ENCODE results near the gene SELENOP.
"Not testable (repeated sequence)": the region's sequence is repeated elsewhere in the genome, so short reads cannot be mapped to it uniquely, and the experiment has no call there.

SELENOP gene

GRCh38 chr5:42811591-42812446 is at the start of gene SELENOP:
TSS of gene SELENOP (minus strand) at chr5:42811892. CDS start at chr5:42808353, 3,539 bp downstream.
- DNase-seq: no peak

- DNase-seq: no peak
These were observed 47.0 kb upstream of the SELENOP start for GRCh38 chr5:42858687-42859086.

GRCh38 chr5:42858031-42858643 is 46.4 kb upstream of the SELENOP start:
- DNase-seq: no peak

DNA sequence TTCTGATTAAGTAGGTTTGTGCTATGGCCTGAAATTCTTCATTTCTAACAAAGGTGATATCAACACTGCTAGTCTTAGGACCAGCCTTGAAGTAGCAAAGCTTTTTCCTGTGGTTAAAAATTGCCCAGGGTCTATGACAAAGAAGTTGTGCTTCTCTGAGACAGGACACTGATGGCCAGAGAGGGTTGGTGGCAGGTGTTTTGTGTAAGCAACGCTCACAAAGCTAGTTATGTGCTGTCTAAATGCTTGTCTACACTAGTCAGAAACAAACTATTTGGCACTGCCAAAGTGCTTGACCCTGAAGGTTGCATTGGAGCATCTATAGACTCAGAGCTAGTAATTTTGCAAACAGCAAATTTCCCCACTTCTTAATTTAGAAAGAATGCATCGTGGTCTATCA is 44.1 kb upstream of the SELENOP start:
- no peak for DNase-seq

DNA sequence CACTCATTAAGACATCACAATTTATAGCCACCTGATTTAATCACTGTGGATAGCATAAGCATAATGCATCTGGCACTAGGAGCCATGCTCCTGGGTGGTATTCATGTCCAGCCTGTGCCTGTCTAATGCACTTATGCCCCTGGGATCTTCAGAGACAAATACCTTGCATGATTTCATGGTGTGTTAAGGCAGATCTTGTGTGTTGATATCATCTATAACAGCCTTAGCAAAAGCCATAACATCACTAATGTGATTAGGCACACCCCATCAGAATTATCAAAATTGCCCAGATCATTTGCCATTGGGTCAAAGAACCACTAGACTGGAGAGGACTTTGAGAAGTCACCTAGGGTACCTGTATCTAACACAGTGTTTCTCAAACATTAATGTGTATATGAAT is 43.7 kb upstream of the SELENOP start:
- no peak for DNase-seq

GRCh38 chr5:42854795-42855194 is 43.1 kb upstream of the SELENOP start:
- DNase-seq: no peak

DNA sequence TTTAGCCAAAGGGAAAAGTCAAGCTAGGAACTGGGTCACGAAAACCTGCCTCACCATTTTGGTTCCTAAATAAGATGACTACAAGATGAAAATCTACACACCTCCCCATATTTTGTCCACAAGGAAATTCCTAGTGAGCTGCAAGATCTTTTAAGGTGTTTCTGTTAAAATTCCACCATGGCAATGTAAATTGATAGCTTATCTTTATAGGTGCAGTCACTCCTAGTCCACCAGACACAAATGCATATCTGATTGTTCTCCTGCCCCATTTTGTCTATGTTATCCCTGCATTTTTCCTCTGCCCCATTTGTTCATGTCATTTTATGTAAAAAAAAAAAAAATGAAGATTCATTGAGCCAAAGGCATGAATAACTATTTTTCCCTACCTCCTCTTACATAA is 41.1 kb upstream of the SELENOP start:
- DNase-seq: no peak

DNA sequence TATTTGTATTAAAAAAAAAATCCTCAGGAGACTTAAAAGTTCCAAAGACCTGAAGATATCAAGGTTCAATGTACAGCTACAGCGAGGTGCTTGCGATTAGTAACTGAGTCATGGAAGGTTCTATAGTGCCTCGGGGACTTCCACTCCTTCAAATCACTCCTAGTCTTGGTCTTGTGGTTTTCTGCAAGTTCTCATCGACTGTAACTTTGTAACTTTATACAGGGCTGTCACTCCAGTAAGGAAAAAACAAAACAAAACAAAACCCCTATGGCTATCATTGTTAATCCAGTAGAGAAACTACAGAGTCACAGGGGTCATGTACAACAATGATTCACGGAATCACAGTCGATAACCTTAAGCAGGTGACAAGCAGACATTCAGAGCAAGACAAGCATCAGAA is 39.8 kb upstream of the SELENOP start:
- no peak for DNase-seq

- DNase-seq: no peak
These were observed 36.9 kb upstream of the SELENOP start for GRCh38 chr5:42848545-42848944.

- DNase-seq: not testable (repeated sequence)
These were observed 32.7 kb upstream of the SELENOP start for GRCh38 chr5:42844408-42844807.

DNA sequence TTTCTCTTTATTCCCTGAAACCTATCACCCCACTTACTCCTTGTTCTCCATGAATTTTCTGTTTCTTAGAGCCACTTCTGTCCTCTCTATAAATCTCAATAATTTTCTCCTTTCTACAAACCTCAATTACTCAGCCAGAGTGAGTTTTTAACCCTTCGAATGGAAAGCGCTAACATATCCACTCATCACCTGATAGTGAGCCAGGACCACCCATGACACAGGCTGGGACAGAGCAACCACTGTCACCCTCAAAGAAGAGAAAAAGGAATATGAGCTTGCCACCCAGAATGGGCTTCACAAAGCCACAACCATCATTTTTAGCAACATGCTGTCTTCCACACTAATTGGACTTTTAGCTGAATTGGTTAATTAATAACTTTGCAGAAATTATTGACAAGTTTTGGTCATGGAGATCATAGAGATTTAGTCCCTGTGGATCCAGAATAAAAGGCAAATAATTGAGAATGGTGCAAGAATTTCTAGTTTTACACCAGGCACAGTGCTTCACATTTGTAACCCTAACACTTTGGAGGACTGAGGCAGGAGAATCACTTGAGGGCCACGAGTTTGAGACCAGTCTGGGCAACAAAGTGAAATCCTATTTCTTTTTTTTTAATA is 32.1 kb upstream of the SELENOP start:
- DNase-seq: no peak

DNA sequence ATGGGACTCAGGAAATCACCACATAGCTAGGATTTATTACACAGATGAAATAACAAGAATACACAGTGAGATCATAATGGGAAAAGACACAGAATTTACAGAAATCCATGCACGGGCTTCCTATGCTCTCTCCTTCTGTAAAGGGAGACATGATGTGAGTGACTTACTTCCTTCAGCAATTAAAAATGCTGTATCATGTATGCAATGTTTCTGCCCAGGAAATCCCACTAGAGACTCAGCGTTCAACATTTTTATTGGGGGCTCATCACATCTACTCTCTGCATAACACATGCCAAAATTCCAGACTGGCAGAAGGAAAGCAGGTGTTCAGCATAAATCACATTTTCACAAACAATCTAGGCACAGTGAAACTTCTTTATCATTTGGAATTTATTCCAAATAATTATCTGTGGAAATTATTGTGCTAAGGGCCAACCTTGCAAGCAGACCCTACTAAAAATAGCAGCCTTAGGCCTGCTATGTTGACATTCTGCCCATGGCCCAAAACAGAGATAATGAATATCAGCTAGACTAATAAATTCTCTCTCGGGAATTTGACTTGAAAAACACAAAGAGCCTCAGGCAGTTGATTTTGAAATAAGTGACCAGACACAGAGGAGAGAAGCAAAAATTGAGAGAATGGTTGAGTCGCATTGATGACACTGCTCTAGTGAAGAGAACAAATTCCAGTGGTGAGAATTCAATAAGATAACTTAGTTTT is 31.4 kb upstream of the SELENOP start:
- DNase-seq: no peak

DNA sequence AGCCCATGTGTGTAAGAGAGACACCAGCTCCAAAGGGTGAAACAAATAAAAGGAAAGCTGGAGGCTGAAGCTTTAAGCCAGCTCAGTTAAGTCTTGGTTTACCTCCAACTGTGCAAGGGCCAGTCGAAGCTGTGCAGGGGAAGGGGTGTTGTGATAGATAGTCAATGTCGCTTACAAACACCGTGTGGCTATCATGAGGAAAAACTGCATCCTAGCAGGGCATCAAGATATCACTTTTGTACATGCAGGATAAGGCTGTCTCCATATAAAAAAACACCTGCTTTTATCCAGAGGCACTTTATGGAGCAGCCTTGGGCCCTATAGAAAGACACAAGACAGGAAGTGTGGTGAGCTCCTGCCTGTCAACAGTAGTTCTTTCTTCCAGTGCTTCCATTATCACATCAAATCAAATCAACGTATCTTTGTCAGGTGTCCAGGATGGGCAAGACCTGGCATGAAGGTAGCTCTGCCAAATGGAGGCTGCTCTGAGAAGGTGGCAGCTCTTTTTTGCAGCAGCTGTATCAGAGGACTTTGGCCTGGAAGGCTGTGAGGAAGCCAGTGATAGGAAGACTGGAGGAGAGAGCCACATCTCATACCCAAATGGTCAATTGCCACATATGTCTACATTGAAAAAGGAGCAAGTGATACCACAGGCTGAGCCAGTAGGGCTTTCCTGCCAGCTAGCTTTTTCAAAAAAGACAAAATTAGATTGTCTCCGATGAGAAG is 29.3 kb upstream of the SELENOP start:
- DNase-seq: no peak

DNA sequence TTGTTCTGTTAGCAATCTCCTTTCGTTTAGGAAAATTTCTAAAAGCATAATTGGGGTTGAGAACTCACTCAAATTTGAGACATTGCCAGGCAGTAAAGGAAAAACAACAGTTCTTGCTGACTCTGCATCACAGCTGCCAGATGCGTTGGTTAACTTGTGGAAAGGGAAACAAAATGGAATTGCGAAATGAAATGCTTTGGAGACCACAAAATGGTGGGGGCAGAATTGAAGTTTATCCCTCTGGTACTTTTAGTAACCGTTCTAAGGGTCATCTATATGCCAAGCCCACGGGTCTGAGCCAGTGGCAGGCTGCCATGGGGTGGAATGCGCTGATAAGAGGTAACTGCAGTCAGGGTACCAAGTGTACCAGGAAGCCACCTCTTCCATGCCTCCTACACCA is 28.6 kb upstream of the SELENOP start:
- DNase-seq: no peak

DNA sequence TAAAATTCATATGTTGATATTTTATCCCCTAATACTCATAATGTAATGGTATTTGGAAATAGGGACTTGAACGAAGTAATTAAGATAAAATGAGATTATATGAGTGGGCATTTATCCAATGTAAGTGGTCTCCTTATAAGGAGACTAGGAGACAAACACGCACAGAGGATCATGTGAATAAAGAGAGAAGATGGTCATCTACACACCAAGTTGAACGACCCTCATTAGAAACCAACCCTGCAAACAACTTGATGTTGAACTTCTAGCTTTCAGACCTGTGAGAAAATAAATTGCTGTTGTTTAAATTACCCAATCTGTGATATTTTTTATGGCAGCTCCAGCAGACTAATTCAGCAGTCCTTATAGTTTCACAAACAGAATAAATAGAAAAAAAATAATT is 27.5 kb upstream of the SELENOP start:
- DNase-seq: no peak

- no peak for DNase-seq
These were observed 25.9 kb upstream of the SELENOP start for GRCh38 chr5:42837601-42838000.

DNA sequence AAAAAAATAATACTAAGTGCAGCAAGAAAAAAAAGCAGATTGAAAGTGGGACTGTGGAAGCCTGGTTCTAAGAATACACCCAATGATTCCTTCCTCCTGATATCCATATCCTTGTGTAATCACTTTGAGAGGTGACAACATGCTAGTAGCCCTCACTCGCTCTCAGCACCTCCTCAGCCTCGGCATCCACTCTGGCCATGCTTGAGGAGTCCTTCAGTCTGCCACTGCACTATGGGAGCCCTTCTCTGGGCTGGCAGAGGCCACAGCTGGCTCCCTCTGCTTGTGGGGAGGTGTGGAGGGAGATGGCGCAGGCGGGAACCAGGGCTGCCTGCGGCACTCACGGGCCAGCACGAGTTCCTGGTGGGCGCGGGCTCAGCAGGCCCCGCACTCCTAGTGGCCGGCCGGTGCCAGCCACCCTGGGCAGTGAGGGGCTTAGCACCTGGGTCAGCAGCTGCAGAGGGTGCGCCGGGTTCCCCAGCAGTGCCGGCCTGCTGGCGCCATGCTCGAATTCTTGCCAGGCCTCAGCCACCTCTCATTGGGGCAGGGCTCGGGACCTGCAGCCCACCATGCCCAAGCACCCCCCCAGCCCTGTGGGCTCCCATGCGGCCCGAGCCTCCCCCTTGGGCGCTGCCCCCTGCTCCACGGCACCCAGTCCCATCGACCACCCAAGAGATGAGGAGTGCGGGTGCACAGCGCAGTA is 24.5 kb upstream of the SELENOP start:
- DNase-seq: no peak

- DNase-seq: no peak
These were observed 20.4 kb upstream of the SELENOP start for GRCh38 chr5:42832060-42832459.

DNA sequence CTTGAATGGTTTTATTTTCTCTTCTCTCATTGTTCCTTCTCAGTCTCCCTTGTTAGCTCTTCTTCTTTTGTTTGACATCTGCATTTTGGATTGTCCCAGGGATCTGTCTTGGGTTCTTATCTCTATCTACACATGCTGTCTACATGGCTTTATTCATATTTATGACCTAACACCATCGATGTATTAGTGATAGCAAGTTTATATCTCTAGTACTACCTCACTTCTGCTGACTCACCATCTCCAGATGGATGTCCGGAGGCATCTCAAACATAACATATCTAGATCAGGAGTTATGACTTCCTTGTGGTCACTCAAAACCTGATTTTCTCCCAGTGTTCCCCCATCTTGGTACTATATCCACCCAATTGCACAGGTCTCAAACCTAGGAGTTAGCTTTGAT is 19.2 kb upstream of the SELENOP start:
- DNase-seq: no peak

DNA sequence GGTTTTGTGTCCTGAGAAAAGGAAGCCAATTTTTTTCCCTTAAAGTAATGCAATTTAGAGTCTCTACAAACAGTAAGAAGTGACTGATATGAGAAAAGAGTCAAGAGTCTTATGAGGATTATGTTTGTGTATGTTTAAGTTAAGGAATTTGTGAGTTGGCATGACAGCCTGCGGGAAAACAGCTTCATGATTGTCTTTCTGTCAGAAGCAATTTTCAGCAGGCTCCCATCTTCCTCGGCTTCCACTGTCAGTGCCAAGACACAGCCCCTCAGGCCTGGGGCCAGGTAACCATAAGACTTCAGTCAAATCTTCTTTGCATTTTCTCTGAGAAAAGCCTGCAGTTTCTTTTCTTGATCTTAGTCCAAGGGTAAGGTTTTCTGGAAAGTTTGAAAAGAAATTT is 17.0 kb upstream of the SELENOP start:
- DNase-seq: no peak

DNA sequence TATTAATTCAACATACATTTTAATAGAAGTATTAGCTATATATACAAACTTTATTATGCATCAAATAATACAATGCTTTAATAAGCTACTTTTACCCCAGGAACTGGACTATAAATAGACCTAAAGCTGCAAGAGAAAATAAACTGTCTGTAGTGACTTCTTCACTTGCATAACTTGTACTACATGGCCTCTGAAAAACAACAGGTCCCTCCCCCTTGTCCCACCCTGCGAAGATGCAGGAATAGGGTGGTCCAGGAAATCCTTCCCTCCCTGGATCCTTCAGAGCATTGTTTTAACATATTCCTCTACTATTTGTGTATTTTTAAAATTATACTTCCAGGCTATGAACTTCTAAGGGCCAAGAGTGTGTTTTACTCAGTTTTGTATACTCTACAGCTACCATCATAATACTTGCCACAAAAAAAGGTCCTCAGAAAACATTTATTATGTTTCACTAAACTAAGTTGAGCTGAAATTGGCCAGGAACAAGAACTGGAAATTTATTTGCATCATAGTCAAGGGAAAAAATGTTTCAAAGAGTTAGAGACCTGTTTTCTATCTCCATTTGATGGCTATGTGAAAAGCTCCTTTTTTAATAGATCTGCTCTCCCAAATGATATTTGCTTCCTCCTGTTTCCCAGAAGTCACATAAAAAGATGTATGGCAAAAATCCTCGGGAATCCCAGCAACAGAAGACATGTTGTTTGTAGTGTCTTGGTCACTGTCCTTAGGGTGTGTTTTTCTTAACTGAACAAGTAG is 15.2 kb upstream of the SELENOP start:
- DNase-seq: no peak

Data from activated CD4-positive, CD25-positive, alpha-beta regulatory T cell (primary cell).